ENCODE data around the gene PPP2CA.

Gene PPP2CA

DNA sequence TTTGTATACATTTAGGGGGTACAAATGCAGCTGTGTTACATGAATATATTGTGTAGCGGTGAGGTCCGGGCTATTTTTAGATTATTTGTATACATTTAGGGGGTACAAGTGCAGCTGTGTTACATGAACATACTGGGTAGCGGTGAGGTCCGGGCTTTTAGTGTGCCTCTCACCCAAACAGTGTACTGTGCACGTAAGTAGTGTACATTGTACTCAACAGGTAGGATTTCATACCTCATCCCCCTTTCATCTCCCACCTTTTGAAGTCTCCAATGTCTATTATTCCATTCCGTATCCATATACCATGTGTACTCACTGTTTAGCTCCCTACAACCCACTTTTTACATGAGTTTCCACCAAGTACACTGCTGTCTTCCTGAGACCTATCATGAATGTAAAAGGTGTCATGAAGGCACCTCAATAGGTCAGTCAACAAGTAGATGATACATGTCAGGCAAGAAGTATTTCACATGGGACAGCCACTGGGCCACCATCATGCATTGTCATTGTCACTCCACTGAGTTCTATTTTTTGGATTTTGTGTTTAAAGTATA, 76.8 kb downstream of the PPP2CA start:
- no peaks in the 10 kb centered on the region for H3K9me3 ChIP-seq (ENCODE audit: control insufficient read depth in 2 of 2, low read length in 2 of 2)
- no peaks in the 10 kb centered on the region for H3K4me1 ChIP-seq (ENCODE audit: control insufficient read depth in 2 of 2, insufficient read depth in 2 of 2, low read length in 2 of 2)
- no peaks in the 10 kb centered on the region for H3K27me3 ChIP-seq (ENCODE audit: control insufficient read depth in 2 of 2, insufficient read depth in 2 of 2, low read length in 2 of 2)
- peaks cover 54 to 70% of the 10 kb centered on the region in 2 donors for H3K36me3 ChIP-seq (ENCODE audit: control insufficient read depth in 2 of 2, insufficient read depth in 2 of 2, low read length in 2 of 2)
- H3K4me3 ChIP-seq (ENCODE audit: low read length in 2 of 2): no peak overlapping the region
- no peak overlapping the region for H3K9ac ChIP-seq (ENCODE audit: low read depth in 1 of 2, low read length in 2 of 2)
- no peak overlapping the region for H3K27ac ChIP-seq (ENCODE audit: low read depth in 2 of 2, low read length in 2 of 2)

DNA sequence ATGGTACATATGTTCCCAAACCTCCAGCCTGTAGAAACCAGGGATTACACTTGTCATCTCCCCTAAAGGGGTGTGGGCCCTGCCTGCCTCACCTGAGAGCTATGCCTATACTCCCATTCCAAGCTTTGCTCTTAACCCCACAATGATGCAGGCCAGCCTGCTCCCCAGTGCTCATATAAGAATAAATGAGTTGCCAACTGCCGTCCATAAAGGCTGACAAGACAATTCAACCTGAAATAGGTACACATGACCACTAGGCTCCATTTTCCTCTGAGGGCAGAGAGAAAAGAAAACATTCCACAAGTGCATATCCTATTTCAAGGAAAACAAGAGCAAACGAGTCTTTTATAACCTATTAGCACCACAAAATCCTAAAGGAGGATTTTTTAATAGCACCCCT, 77.6 kb downstream of the PPP2CA start:
- Histone ChIP-seq H3K9me3 (ENCODE audit: control insufficient read depth in 2 of 2, low read length in 2 of 2) (no peaks in the 10 kb centered on the region), H3K27me3 (ENCODE audit: control insufficient read depth in 2 of 2, insufficient read depth in 2 of 2, low read length in 2 of 2) (no peaks in the 10 kb centered on the region), H3K36me3 (ENCODE audit: control insufficient read depth in 2 of 2, insufficient read depth in 2 of 2, low read length in 2 of 2) (peaks cover 51 to 70% of the 10 kb centered on the region in 2 donors), H3K4me3 (ENCODE audit: low read length in 2 of 2) (no peak overlapping the region), H3K27ac (ENCODE audit: low read depth in 2 of 2, low read length in 2 of 2) (no peak overlapping the region), H3K4me1 (ENCODE audit: control insufficient read depth in 2 of 2, insufficient read depth in 2 of 2, low read length in 2 of 2) (no peaks in the 10 kb centered on the region), H3K9ac (ENCODE audit: low read depth in 1 of 2, low read length in 2 of 2) (no peak overlapping the region)

DNA sequence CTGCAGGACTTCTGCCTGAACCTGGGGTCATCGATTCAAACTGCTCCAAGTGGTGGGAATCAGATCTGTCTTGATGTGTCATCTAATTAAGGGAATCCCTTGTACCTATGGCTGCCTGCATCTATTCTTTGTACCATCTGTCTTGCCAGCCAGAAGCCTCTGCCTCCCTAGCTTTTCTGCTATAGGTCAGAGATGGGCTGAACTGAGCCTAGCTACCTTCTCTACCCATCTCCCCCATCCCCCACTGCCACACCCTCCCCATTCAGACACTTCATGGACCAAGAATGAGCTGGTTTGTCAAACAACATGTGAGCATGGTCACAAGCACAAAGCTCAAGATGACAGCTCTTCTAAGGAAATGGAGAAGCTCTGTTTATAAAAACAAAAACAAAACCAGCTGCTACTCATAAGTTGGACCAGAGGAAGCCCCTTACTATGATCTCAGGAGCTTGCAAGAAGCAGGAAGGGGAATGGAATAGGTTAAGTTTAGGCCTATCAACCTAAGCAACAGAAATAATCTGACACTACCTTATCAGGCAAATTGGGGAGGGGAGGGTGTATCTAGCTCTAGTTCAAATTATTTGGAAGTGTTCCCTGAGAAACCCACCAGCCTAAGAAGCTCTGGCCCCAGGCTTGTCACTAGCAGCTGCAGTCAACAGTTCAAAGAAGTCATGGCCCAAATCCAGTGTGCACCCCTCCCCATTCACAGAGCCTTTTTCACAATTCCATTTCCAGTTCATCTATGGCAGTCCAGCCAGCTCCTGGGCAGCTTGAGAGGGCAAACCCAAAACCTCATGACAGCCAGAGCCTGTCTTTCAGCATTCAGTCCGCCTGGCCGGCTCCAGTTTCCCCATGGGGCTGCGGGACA, 79.0 kb downstream of the PPP2CA start:
- Histone ChIP-seq H3K4me1 (ENCODE audit: control insufficient read depth in 2 of 2, insufficient read depth in 2 of 2, low read length in 2 of 2) (no peaks in the 10 kb centered on the region), H3K27me3 (ENCODE audit: control insufficient read depth in 2 of 2, insufficient read depth in 2 of 2, low read length in 2 of 2) (no peaks in the 10 kb centered on the region), H3K4me3 (ENCODE audit: low read length in 2 of 2) (no peak overlapping the region), H3K27ac (ENCODE audit: low read depth in 2 of 2, low read length in 2 of 2) (no peak overlapping the region), H3K9me3 (ENCODE audit: control insufficient read depth in 2 of 2, low read length in 2 of 2) (no peaks in the 10 kb centered on the region), H3K36me3 (ENCODE audit: control insufficient read depth in 2 of 2, insufficient read depth in 2 of 2, low read length in 2 of 2) (peaks cover 49 to 67% of the 10 kb centered on the region in 2 donors), H3K9ac (ENCODE audit: low read depth in 1 of 2, low read length in 2 of 2) (no peak overlapping the region)

DNA sequence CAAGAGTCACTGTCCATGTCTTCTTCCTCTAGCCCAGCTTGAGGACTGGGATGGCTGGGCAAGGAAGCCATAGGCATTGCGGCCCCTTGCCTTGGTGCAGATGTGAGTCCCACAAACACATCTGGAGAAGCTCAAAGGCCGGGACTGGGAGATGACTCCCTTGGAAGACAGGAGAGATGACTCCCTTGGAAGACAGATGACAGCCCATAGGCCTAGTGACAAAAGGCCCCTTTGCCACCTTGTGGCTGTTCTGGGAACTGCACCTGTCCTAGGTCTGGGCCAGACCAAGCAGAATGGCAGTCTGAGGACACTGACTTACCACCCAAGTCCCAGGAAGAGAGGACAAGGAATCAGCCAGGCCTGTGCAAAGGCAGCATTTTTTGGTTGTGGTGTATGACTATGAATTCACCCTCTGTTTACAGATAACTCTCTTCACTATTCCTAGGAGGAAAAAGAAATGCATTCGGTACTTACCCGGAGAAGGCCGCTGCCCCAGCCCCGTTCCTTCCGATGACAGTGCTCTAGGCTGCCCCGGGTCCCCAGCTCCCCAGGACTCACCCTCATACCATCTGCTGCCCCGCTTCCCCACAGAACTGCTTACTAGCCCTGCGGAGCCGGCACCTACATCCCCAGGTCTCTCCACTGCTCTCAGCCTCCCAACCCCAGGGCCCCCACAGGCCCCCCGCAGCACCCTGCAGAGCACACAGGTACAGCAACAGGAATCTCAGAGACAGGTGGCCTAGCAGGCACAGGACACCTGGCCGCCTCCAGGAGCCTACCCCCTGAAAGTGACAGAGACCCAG, 79.9 kb downstream of the PPP2CA start:
- peaks cover 0 to under 1% of the 10 kb centered on the region in 2 donors for H3K4me1 ChIP-seq (ENCODE audit: control insufficient read depth in 2 of 2, insufficient read depth in 2 of 2, low read length in 2 of 2)

DNA sequence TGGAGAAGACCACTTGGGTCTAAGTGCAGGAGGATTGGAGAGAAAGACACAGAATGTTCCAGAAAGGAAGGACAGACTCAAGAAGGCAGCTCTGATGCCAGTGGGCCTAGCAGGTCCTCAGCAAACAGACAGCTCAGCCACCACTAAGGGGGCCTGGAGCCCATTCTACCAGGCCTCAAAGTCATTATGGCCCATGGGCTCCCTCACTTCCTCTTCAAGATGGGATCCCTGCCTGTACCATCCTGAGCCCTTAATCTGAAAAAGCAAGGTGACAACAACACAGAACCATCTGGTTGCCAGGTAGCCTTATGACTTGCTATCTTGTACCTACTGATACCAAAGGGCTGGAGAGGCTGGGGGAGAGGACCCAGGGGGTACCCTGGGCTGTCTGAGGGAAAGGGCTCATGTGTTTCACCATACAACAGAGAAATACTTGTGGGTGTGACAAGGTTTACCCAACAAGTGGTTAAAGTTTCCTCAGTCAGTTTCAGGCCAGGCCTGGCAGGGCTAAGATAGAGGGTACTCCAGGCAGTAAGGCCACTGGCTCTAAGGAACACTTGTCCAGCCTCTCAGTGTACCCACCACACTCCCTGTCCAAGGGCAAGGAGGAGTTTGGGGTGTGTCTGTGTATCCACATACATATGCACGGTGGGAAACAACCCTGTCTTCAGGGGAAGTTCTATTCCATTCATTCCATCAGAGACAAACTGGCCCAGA, 80.7 kb downstream of the PPP2CA start:
- H3K36me3 ChIP-seq (ENCODE audit: control insufficient read depth in 2 of 2, insufficient read depth in 2 of 2, low read length in 2 of 2): peaks cover 37 to 69% of the 10 kb centered on the region in 2 donors
- peaks cover 0 to 3% of the 10 kb centered on the region in 2 donors for H3K4me1 ChIP-seq (ENCODE audit: control insufficient read depth in 2 of 2, insufficient read depth in 2 of 2, low read length in 2 of 2)
- H3K9me3 ChIP-seq (ENCODE audit: control insufficient read depth in 2 of 2, low read length in 2 of 2): no peaks in the 10 kb centered on the region
- no peak overlapping the region for H3K4me3 ChIP-seq (ENCODE audit: low read length in 2 of 2)
- no peak overlapping the region for H3K27ac ChIP-seq (ENCODE audit: low read depth in 2 of 2, low read length in 2 of 2)
- no peak overlapping the region for H3K9ac ChIP-seq (ENCODE audit: low read depth in 1 of 2, low read length in 2 of 2)
- no peaks in the 10 kb centered on the region for H3K27me3 ChIP-seq (ENCODE audit: control insufficient read depth in 2 of 2, insufficient read depth in 2 of 2, low read length in 2 of 2)

More for the DNA sequence above, 79.9 kb downstream of the PPP2CA start:
- no peaks in the 10 kb centered on the region for H3K9me3 ChIP-seq (ENCODE audit: control insufficient read depth in 2 of 2, low read length in 2 of 2)
- no peak overlapping the region for H3K9ac ChIP-seq (ENCODE audit: low read depth in 1 of 2, low read length in 2 of 2)
- H3K27ac ChIP-seq (ENCODE audit: low read depth in 2 of 2, low read length in 2 of 2): no peak overlapping the region
- H3K4me3 ChIP-seq (ENCODE audit: low read length in 2 of 2): no peak overlapping the region
- peaks cover 43 to 70% of the 10 kb centered on the region in 2 donors for H3K36me3 ChIP-seq (ENCODE audit: control insufficient read depth in 2 of 2, insufficient read depth in 2 of 2, low read length in 2 of 2)
- no peaks in the 10 kb centered on the region for H3K27me3 ChIP-seq (ENCODE audit: control insufficient read depth in 2 of 2, insufficient read depth in 2 of 2, low read length in 2 of 2)

Measured in mucosa of rectum (tissue), 2 donors.